ENCODE measurements around the gene JAZF1. TPM values are rescaled to one million over a fixed set of nuclear protein-coding genes. Genes with fewer than 3 reads are reported as not detected.
A peak's percentile ranks its signal among the peaks of the same experiment; 100 is the strongest.

The JAZF1 gene
- total and polyA plus RNA-seq, 2 of the 4 experiments (the other 2 are of a cell fraction): 8.4 to 10.5 TPM

DNA sequence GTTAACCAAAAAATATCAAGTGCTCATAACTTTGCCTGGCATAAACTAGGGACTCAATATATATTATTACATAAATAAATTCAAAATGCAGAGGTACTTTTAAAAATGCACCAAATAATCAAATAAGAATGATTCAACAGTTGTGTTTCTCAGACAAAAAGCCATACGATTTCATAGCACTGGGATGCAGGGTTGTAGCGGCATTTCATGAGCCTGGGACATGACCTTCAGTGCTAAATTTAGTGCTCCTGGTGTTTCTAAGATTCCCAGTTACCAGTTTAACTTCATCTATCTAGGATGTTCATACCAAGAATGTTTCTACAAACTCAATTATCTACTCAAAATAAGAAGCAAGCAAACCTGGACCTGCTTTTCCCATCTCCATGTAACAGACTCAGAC is 4.0 kb downstream of the JAZF1 start:
- no TSS peak for BruUV-seq (replicated peaks)
- no peak overlapping the region for H2BK120ac ChIP-seq (ENCODE audit: low read depth, low read length)

More for the DNA sequence above, 4.0 kb downstream of the JAZF1 start:
- peaks cover 13% of the 10 kb centered on the region for H3K4me1 ChIP-seq (ENCODE audit: control insufficient read depth, insufficient read depth, low read length)
- H2AK9ac ChIP-seq (replicated peaks; ENCODE audit: low read depth, low read length, poor library complexity): no peak overlapping the region
- CTCF ChIA-PET: no interaction called here
- in situ Hi-C loops (cut with MboI; ENCODE audit: low sequenced_read_pairs): no loop called here
- DNase-seq (no peak), ATAC-seq (ENCODE audit: low read depth) (no peak)
- H3K4me3 ChIP-seq (ENCODE audit: insufficient read depth, low read depth, low read length): no peak overlapping the region
- H3K27me3 ChIP-seq (ENCODE audit: control insufficient read depth, insufficient read depth, low read length): no peaks in the 10 kb centered on the region
- no peak overlapping the region for H2BK5ac ChIP-seq (ENCODE audit: low read depth, low read length, poor library complexity, severe bottlenecking)
- H2BK20ac ChIP-seq (ENCODE audit: low read depth, low read length): no peak overlapping the region
- H4K91ac ChIP-seq (ENCODE audit: insufficient read depth, low read depth, low read length): no peak overlapping the region
- no peak overlapping the region for H3K4ac ChIP-seq (ENCODE audit: low read depth, low read length)
- peak overlapping the region; percentile 54; the same call in 1 of the 2 replicates for H3K23ac ChIP-seq (ENCODE audit: low read depth, low read length)
- no peak overlapping the region for H3K4me2 ChIP-seq (ENCODE audit: low read depth, low read length)
- H4K20me1 ChIP-seq (ENCODE audit: insufficient read depth, low read length): peaks cover 7% of the 10 kb centered on the region; the same call in 1 of the 2 replicates
- H3K9ac ChIP-seq (ENCODE audit: low read depth, low read length): no peak overlapping the region
- H3K36me3 ChIP-seq (ENCODE audit: control insufficient read depth, insufficient read depth, low read length): no peaks in the 10 kb centered on the region; the same call in 1 of the 2 replicates
- H2BK15ac ChIP-seq (ENCODE audit: low read depth, low read length): no peak overlapping the region
- H3K79me1 ChIP-seq (ENCODE audit: low read depth in 1 of 2, low read length in 2 of 2): peaks cover 29 to 53% of the 10 kb centered on the region in 2 experiments
- H3K56ac ChIP-seq (ENCODE audit: extremely low read depth, insufficient read depth, low read length): no peak overlapping the region
- intact Hi-C loops (cut with micrococcal nuclease): no loop called here
- H2AK5ac ChIP-seq (ENCODE audit: low read depth, low read length): no peak overlapping the region
- POLR2A ChIA-PET (ENCODE audit: unreplicated experiment): no interaction called here
- no peak overlapping the region for H3K14ac ChIP-seq (replicated peaks; ENCODE audit: low read depth, low read length)
- peaks cover 13% of the 10 kb centered on the region for H3K9me1 ChIP-seq (ENCODE audit: insufficient read depth, low read length)
- no peak overlapping the region for H4K5ac ChIP-seq (ENCODE audit: low read depth, low read length)
- no peak overlapping the region for H4K8ac ChIP-seq (ENCODE audit: low read depth in 2 of 2, low read length in 2 of 2)
- no peak overlapping the region for H2AFZ ChIP-seq (replicated peaks; ENCODE audit: low read length, poor library complexity)
- no peak overlapping the region for H3K27ac ChIP-seq (ENCODE audit: insufficient read depth, low read length)
- TF ChIP-seq, protein P1, sequence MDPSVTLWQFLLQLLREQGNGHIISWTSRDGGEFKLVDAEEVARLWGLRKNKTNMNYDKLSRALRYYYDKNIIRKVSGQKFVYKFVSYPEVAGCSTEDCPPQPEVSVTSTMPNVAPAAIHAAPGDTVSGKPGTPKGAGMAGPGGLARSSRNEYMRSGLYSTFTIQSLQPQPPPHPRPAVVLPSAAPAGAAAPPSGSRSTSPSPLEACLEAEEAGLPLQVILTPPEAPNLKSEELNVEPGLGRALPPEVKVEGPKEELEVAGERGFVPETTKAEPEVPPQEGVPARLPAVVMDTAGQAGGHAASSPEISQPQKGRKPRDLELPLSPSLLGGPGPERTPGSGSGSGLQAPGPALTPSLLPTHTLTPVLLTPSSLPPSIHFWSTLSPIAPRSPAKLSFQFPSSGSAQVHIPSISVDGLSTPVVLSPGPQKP (IDR thresholded peaks at IDR 0.05; ENCODE audit: borderline replicate concordance, low read depth, low read length): no peak
- no peak for TF ChIP-seq RCOR1 (IDR thresholded peaks at IDR 0.05; ENCODE audit: insufficient replicate concordance, low read length)
- TF ChIP-seq CHD1 (IDR thresholded peaks at IDR 0.05; ENCODE audit: low read depth, low read length): no peak
- no peak for TF ChIP-seq MXI1 (IDR thresholded peaks at IDR 0.05; ENCODE audit: borderline replicate concordance, low read depth, low read length)
- no peak for TF ChIP-seq RAD21 (IDR thresholded peaks at IDR 0.05; ENCODE audit: low read length)
- no peak for TF ChIP-seq SMC3 (IDR thresholded peaks at IDR 0.05; ENCODE audit: low read depth, low read length)
- TF ChIP-seq, protein P2, sequence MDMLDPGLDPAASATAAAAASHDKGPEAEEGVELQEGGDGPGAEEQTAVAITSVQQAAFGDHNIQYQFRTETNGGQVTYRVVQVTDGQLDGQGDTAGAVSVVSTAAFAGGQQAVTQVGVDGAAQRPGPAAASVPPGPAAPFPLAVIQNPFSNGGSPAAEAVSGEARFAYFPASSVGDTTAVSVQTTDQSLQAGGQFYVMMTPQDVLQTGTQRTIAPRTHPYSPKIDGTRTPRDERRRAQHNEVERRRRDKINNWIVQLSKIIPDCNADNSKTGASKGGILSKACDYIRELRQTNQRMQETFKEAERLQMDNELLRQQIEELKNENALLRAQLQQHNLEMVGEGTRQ (IDR thresholded peaks at IDR 0.05; ENCODE audit: low read depth, low read length): no peak
- TF ChIP-seq FOS (IDR thresholded peaks at IDR 0.05; ENCODE audit: low read depth, low read length): no peak
- dilution Hi-C loops (cut with HindIII; ENCODE audit: low sequenced_read_pairs, unreplicated experiment): no loop called here
- H3K9me3 ChIP-seq (ENCODE audit: control insufficient read depth, insufficient read depth, low read length): no peaks in the 10 kb centered on the region
- no CpG with 5 or more reads among the region's 2 CpGs for WGBS, 2 experiments (ENCODE audit: extremely low coverage in 2 of 2, insufficient read length in 1 of 2)
- H3K18ac ChIP-seq (ENCODE audit: low read depth, low read length): no peak overlapping the region

All from IMR-90 (cell line).